ENCODE measurements around the gene TTC34.

The TTC34 gene, protein sequence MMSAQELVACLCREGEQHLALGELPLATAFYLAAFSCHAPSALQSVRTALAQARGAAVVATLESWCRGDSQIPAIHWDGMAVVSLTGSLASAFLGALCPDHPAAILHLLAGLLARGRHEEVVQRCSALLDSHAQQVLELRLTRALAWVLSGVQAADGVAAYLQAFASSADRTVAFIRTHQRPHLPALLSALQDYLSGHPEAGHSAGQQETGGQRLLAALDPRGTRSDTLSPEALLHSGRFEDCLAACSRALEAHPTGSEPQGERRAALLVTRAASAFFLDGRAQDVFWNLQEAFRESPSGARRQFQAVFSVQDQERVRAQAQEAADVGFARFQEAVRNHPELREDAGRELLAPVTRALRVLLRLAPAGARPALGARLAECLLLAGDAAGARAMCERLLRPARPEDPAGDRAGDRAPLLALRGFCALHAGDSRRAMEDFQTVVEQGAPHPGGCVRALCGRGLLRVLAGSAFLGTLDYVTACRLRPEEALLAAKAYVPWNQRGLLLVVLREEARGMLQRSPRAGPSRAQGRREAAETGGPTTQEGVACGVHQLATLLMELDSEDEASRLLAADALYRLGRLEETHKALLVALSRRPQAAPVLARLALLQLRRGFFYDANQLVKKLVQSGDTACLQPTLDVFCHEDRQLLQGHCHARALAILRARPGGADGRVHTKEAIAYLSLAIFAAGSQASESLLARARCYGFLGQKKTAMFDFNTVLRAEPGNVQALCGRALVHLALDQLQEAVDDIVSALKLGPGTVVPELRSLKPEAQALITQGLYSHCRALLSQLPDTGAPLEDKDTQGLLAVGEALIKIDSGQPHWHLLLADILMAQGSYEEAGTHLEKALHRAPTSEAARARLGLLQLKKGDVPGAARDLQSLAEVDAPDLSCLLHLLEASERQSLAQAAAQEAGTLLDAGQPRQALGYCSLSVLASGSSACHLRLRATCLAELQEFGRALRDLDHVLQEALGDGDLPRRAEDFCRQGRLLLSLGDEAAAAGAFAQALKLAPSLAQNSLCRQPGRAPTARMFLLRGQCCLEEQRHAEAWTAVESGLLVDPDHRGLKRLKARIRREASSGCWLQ

DNA sequence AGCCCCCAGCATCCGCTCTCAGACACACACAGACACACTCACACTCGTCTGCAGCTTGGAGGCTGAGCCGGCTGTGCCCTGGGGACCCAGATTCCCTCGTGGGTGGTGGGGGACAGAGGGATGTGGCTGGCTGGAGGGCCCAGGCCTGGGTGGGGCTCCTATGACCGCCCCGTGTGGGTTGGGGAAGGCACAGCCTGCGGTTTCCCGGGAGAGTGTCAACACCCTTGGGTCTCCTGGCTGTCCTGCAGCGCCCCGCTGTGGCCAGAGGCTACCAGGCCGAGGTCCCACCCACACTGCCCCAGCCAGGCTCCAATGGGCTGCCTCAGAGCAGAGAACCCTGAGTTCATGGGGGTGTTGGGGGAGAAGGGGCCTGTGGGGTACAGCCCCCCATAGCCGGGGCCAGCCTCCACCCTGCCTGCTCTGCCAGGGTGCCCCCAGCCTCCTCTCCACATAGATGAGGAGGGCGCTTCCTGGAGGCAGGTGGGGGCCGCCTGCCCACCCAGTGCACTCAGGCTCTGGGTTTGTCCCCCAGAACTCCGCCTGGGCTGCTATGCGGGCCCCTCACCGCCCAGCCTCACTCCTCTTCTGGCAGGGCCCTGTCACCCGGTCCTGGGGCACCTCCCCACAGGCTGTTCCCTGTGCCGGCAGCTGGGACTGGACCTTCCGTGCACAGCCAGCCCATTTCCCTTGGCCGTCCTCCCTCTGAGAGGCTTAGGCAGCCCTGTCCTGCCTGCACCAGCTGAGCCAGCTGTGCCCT, at the start of gene TTC34:
TTC34 (minus strand) TSS at position 159 of the 757 bp plus-strand sequence. CDS start 866 bp downstream, outside the sequence.
- Histone ChIP-seq H3K27ac (no peak within 1 kb of the TSS), H3K4me3 (no peak within 1 kb of the TSS)

DNA sequence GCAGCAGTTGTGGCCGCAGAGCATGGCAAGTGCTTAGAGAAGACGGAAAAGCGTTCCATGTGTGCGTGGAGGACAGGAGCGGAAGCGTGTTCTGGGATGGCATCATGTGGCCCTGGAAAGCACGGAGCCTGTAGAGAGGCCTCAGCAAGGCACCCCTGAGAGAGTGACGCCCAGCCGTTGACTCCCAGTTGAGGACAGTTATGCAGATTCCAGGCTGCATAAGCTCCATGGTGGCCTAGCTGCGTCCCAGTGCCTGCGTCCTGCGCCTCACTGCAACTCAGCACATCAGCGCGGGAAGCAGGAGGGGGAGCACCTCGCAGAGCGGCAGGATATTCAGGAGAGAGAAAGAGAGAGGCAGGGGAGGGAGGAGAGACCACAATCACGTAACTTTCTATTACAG, 49.0 kb upstream of the TTC34 start:
- no peak overlapping the region for H3K27ac ChIP-seq
- no peak overlapping the region for H3K4me3 ChIP-seq

DNA sequence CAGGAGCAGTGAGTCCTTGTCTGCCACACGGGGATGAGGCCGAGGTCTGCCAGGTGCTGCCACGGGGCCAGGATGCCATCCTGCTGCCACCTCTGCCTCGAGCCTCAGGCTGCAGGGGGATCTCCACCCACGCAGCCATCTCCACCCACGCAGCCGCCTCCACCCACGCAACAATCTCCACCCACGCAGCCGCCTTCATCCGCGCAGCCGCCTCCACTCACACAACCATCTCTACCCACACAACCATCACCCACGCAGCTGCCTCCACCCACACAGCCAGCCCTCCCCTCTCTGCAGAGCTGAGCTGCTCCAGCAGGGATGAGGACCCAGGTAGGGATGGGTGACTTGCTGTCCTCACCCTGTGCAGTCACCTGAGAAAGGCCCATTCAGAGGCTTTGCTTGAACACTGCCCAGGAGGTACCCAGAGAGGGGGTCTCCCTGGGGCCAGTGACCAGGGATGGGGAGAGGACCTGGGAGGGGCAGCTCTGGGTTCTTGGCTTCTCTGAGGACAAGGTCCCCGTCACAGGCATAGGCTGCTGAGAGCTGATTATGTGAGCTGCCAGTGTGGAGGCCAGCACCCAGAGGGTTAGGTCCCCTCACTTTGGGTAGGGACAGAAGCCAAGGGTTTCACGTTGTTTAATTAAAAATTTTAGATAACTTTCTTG, 46.6 kb upstream of the TTC34 start:
- H3K27ac ChIP-seq, result no peak overlapping the region
- H3K4me3 ChIP-seq, result no peak overlapping the region

DNA sequence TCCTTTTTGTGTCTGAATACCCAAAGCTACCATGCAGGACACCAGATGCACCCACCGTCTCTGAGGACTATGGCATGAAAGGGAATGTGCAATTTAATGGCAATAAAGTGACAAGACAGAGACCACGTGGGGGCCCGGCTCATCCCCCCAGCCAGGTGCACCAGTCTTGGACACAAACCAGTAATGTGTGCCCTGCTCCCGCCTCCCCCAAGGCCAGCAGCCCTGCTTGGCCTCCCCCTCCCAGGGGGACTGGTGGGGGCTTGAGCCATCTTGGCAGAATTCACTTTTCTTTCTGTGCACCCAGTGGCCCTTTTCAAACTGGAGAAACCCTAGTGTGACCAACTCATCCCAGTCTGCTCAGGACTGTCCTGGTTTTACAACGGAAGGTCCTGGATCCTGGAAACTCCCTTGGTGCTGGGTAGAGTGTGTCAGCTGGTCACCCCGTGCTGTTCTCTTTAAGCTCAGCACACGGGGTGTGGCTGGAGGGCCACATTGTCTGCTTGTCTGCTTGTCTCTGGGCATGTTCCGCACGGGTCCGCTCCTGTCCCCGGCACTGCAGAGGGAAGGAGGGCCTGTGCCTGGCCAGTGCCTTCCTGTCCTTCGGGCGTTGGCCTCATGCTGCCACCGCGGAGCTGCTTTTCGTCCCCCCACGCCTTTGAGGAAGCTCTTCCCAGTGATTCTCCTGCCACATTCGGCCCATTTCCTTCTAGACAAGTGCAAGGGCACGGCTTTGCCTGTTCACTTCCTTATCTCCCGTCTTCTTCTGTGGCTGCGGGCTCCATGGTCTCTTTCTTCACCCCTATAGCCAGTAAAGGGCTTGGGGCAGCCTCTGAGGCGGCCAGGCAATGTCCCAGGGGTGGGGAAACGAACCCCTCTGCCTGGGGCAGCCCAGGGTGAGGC, 45.8 kb upstream of the TTC34 start:
- Histone ChIP-seq H3K27ac (no peak overlapping the region), H3K4me3 (no peak overlapping the region)

DNA sequence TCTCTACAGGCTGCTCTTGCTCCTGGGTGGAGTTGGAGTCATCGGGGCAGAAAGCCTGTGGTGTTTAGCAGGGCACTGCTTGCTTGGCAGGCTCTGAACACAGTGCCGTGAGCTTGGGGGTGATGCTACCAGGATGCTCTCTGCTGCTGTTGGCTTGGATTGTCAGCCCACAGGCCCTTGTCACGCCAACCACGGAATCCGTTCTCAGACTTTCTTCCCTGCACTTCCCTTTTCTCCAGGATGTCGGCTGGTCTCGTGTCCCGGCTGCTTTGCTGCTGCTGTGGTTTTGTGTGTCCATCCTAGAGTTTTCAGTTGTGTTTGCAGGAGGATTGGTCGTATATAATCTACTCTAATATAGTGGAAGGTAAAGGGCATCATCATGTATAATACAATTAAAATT, 44.4 kb upstream of the TTC34 start:
- Histone ChIP-seq H3K4me3 (no peak overlapping the region), H3K27ac (no peak overlapping the region)

DNA sequence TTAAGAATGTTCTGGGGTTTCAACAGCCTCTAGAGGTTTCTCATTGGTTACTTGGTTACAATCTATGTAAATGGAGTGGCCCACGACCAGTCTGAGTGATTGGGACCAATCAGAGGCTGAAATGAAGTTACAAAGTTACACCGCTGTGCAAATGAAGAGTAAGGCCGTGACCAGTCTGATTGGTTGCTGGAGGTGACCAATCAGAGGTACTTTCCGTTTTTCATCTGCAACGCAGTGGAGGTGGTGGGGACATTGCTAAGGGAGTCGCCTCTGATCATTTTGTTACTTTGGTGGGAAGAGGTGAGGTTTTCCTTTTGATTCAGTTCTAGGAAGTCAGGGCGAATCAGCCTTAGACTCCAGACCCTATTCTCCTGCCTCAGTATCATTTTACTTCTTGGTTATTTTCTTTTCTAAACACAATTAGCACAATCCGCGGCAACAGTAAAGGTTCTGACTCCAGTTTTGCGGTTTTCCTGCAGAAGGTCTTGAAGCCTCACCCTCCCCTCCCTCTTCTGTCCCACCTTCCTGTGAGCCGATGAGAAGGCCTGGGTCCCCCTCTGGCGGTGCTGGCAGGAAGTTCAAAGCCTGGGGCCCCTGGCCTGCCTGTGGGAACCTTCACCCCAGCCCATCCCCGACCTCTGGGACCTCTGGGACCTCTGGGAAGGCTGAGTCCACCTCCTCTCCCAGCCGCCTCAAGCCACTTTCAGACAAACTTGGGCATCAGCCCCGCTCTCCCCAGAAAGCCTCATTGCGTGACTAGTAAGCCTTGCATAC, 38.7 kb upstream of the TTC34 start:
- Histone ChIP-seq H3K4me3 (no peak overlapping the region), H3K27ac (no peak overlapping the region)

DNA sequence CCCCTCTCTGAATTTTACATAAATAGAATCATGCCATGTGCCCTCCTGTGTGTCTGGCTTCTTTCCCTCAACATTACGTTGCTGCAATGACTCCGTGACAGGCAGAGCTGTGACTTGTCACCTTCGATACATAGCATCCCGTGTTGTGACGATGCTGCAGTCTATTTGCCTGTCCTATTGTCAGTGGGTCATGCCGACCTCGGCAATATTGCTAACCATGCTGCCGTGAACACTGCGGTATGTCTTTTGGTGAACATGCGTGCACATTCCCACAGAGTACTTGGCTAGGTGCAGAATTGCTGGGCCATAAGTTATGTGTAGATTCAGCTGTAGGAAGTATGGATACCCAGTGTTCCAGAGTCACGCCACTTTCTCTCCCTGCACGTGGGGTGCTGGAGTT, 36.3 kb upstream of the TTC34 start:
- Histone ChIP-seq H3K4me3 (no peak overlapping the region), H3K27ac (no peak overlapping the region)

DNA sequence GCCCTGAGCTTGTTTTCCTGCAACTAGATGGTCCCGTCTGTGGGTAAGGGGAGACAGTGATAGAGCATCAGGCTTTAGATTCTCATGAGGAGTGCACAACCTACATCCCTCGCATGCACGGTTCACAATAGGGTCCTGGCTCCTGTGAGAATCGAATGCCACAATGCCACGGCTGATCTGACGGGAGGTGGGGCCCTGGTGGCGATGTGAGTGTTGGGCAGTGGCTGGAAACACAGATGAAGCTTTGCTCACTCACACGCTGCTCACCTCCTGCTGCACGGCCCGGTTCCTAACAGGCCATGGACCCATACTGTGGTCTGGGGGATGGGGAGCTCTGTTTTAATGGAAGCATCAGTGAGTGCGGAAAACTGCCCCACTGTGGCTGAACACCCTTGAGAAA, 35.8 kb upstream of the TTC34 start:
- H3K27ac ChIP-seq, result no peak overlapping the region
- no peak overlapping the region for H3K4me3 ChIP-seq

DNA sequence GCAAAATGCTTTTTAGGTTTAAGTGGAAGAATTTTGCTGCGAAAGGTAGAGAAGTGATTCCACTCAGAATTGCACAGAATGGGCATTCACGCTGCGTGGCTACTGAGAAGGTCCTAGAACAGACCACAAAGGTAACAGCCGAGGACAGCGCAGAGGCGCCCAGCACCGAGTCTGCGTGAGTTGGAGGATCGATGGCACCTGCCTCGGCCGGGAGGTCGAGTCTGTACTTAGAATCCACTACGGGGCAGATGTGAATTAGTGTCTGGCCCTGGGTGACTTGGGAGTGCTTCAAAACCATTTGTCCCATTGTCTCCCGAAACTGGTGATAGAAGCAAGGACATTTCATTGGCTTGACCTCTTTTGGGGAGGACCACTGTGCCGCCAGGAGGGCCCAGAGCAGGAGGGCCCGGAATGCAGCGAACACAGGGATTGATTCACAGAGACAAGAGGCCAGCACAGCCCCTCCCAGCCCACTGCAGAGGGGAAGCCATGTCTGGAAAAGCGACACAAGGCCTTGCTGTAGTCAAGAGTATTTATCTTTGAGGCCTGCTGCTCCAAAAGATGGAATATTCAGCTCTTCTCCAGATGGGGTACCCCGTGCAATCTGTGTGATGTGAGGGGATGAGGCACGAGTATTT, 35.0 kb upstream of the TTC34 start:
- no peak overlapping the region for H3K27ac ChIP-seq
- H3K4me3 ChIP-seq, result no peak overlapping the region

DNA sequence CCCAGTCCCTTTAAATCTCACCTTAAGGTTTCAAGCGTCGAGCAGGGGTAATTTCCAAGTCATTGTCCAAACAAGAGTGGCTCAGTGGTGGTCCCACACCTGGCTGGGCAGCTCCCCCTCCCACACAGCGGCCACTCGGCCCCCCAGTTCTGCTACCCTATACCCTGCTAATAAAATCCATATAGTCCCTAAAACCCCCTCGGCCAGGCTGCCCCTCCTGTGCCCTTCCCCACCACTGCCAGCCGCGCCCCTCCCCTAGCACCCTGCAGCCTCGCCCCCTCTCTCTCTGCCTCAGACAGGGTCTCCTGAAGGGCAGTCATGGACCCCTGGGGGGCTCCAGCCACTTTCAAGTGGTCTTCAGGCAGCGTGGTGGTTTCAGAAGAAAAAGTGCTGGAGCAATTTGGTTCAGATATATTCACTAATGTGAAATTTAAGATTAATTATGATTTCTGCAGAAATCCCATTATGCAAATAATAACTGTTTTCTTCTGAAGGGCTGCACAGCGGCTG, 34.2 kb upstream of the TTC34 start:
- no peak overlapping the region for H3K4me3 ChIP-seq
- H3K27ac ChIP-seq, result no peak overlapping the region

DNA sequence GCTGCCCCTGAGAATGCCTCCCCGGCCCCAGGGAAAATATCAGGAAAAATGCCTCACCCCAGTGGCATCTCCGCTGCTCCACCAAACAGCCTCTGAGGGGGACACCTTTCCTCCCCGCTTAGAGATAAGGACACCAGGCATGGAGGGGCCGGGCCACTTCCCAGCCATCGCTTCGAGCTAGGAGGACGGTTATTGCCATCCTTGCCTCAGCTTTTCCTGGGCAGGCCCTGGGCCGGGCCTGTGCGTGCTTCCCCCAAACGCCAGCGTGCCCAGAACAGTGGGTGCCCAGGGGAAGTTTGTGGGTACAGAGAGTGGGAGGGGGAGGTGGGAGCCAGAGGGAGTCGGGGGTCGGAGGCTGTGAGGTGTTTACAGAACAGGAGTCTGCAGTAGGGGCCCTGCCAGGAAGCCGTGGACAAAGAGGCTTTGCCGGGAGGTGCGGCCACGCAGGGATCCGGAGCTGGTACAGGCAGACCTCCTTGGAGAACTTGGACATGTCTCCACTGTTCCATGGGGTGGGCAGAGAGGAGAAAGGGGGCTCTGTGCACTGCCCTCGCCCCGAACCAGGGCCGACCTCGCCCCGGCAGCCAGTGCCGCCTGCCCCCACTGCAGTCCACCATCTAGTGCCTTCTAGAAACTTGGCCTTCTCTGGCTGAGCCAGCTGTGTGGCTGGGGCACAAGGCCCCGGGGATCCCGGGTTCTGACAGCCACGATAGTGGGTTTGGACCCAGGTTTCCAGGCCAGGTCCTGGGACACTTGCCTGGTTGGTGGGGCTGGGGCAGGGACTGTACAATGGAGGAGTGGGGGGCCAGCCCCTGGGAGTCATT, 33.5 kb upstream of the TTC34 start:
- no peak overlapping the region for H3K4me3 ChIP-seq
- no peak overlapping the region for H3K27ac ChIP-seq

DNA sequence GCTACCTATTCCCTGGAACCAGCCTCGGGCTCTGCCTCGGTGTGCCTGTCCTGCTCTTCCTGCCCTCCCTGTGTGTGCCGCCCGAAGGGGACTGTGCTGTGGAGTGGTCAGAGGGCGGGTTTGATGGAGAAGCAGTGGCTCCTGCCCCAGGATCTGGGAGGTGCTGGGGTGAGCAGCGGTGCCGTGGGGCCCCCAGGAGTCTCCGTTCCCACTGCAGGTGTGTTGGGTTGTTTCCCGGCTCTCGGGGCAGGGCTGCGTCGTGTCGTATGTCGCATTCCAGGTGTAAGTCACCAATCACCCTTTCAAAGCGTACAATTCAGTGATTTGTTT, 32.6 kb upstream of the TTC34 start:
- Histone ChIP-seq H3K4me3 (no peak overlapping the region), H3K27ac (no peak overlapping the region)

DNA sequence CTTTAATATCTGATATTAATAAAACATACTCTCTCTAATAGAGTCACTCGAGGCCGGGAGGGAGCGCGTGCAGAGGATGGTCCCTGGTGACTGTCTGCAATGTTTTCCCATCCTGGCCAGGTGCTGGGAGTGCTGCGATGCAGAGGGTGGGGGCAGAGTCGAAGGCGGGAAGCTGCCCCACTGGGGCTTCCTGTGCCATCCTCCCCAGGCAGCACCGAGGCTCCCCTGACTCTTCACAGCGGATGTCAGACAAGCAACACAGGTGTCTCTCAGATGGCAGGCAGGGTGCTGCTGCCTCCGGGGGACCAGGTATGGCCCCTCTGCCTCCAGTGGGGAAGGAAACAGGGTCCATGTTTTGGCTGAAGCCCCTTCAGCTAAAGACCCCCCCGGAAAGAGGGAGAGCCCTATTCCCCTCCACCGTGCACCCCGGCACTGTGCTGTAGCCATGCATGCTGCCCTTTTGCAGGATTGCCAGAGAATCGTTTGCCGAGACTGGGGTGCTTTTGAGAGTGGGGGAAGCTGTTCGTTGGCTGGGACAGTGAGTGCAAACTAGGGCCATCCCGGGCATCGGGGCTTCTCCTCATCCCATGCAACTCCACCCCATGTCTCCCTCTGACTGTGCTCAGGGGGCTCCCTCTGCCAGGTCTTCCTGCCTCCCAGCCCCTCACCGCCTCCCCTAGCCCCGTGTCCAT, 32.1 kb upstream of the TTC34 start:
- H3K4me3 ChIP-seq, result no peak overlapping the region
- H3K27ac ChIP-seq, result no peak overlapping the region

DNA sequence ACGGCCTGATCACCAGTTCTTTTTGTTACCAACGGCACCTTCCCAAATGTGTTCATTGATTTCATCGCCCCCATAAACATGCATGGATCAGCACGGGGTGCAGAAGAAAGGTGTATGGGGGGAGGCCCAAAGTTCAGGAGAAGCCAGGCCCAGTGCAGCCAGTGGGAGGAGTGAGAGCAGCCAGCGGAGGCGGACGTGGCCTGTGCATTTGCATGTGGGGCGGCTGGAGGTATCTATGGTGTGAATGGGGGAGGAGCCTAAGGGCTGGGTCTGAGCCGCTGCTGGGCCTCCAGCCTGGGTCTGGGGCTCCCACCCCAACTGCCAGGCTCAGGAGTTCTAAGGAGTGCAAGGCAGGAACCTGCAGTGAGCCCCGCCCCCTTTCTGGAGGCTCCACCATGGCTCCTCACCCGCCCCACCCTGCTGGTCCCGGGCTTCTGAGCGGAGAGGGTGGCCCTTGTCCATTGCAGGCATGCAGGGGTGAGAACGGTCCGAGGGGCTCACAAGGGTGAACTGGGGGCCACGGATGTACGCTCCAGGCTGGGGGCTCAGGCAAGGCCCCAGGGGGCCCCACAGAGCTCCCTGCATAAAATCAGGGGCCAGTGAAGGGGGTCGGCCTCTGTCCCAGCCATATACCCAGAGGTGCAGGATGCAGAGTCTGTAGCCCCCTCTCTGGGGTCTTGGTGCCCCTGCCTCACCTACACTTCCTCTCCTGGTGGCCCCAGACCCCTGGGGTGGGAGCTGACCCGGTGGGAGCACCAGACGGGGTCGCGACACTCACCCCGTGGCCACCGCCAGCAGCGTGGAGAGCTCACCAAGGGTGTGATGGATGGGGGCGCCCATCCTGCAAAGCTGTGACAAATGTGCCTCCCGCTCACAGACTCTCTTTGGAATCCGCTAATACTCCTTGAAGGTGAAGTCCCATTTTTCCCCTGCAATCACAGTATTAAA, 31.3 kb upstream of the TTC34 start:
- H3K27ac ChIP-seq, result no peak overlapping the region
- H3K4me3 ChIP-seq, result no peak overlapping the region

All from skin epidermis (tissue), 12 donors.